Fibroblast of lung (primary cell): ENCODE results near the gene BRCC3. TPM values are rescaled to one million over a fixed set of nuclear protein-coding genes. Genes with fewer than 3 reads are reported as not detected.
"Not testable (repeated sequence)": the region's sequence is repeated elsewhere in the genome, so short reads cannot be mapped to it uniquely, and the experiment has no call there.

Experiments used
- DNase-seq, 2 donors: peaks; one replicate each; pipeline versions ENCODE4 v3.0.0 to v3.0.0-alpha.2; 2010; ENCODE audit warnings: low read depth in 2 of 2
- H2AFZ ChIP-seq: 2 replicates; pipeline ENCODE4 v1.5.1; 2012; ENCODE audit warnings: low read length, control low read depth, inconsistent platforms
- H3K27ac ChIP-seq: 2 replicates; pipeline ENCODE4 v1.5.1; 2011; ENCODE audit warnings: low read length, control low read depth; ENCODE audit not compliant: insufficient read depth
- H3K27me3 ChIP-seq: 2 replicates; pipeline ENCODE4 v1.5.1; 2011; ENCODE audit warnings: mild to moderate bottlenecking, low read length; ENCODE audit not compliant: control insufficient read depth, insufficient read depth
- H3K36me3 ChIP-seq: 2 replicates; pipeline ENCODE4 v1.5.1; 2011; ENCODE audit warnings: low read length; ENCODE audit not compliant: control insufficient read depth, insufficient read depth
- H3K4me1 ChIP-seq: 2 replicates; pipeline ENCODE4 v1.5.1; 2011; ENCODE audit warnings: low read length; ENCODE audit not compliant: control insufficient read depth, insufficient read depth; ENCODE audit errors: extremely low read depth
- H3K4me2 ChIP-seq: 2 replicates; pipeline ENCODE4 v1.5.1; 2011; ENCODE audit warnings: low read length, control low read depth; ENCODE audit not compliant: insufficient read depth; ENCODE audit errors: extremely low read depth
- H3K4me3 ChIP-seq, 4 experiments: fragments of 200-600 bp in 1 of 4; sonication (generic) in 1 of 4; replicated peaks in 1 of 4; 2 replicates each; pipeline ENCODE4 v1.5.1; 2011 to 2016; ENCODE audit warnings: low read length in 4 of 4, low read depth in 3 of 4, mild to moderate bottlenecking in 3 of 4, control low read depth in 2 of 4, inconsistent platforms in 1 of 4, mixed read lengths in 1 of 4; ENCODE audit not compliant: insufficient read depth in 1 of 4; ENCODE audit errors: control extremely low read depth in 1 of 4
- H3K79me2 ChIP-seq: 2 replicates; pipeline ENCODE4 v1.5.1; 2012; ENCODE audit warnings: mild to moderate bottlenecking, low read length, inconsistent platforms; ENCODE audit not compliant: control insufficient read depth, insufficient read depth
- H3K9ac ChIP-seq: 2 replicates; pipeline ENCODE4 v1.5.1; 2011; ENCODE audit warnings: mild to moderate bottlenecking, low read length, control low read depth; ENCODE audit not compliant: insufficient read depth
- H3K9me3 ChIP-seq: 2 replicates; pipeline ENCODE4 v1.5.1; 2012; ENCODE audit warnings: low read depth, low read length; ENCODE audit not compliant: control insufficient read depth, insufficient read depth
- H4K20me1 ChIP-seq: 2 replicates; pipeline ENCODE4 v1.5.1; 2011; ENCODE audit warnings: low read length; ENCODE audit not compliant: control insufficient read depth, insufficient read depth; ENCODE audit errors: extremely low read depth
- EZH2 ChIP-seq: IDR thresholded peaks from 2 replicates; pipeline ENCODE4 v1.5.1; 2012; ENCODE audit warnings: low read length, control low read depth, mild to moderate bottlenecking; ENCODE audit errors: missing control alignments
- polyA plus RNA-seq, 2 donors: library from polyadenylated mRNA; depleted of rRNA in 1 of 2; stranded (reverse) in 1 of 2; unstranded in 1 of 2; fragments of >200 nt; gene quantifications; 2 replicates each; pipeline ENCODE4 v1.2.1, GENCODE V29; 2011 to 2012; ENCODE audit warnings: missing spikeins in 1 of 2
- total RNA-seq: library from RNA; depleted of rRNA; stranded (reverse); fragments of >200 nt; gene quantifications from 2 replicates; pipeline ENCODE4 v1.2.1, GENCODE V29; 2014
- TF ChIP-seq, protein P1 (sequence below), 2 donors: IDR thresholded peaks in 1 of 2; conservative IDR thresholded peaks in 1 of 2; 1 replicate in 1 of 2; 2 replicates in 1 of 2; pipeline ENCODE4 v1.5.1; 2011 to 2012; ENCODE audit warnings: low read length in 2 of 2, control low read depth in 1 of 2, inconsistent platforms in 1 of 2, low read depth in 1 of 2, mild to moderate bottlenecking in 1 of 2

Gene BRCC3
- total and polyA plus RNA-seq, 2 donors (not counting 1 experiment from before 2014, with no cell fraction given): 12.1 to 22.0 TPM

DNA sequence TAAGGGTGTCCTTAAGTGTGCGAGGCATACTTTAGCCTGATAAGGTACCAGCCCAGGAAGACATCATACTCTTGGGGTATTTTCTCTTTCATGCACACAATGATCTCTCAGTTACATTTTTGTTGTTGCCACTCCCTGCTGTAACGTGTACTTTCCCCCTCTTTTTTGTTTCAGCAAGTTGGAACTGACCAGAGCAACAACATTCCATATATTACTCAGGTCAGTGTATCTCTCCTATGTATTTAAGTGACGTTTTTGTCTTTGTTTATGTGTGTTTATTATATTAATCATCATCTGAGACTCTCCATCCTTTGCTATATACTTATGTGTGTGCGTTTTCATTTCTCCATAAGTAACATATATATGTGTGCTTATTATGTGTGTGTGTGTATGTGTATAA, 73.6 kb downstream of the BRCC3 start:
- Histone ChIP-seq H3K27me3 (no peaks in the 10 kb centered on the region), H3K27ac (no peak overlapping the region), H3K36me3 (no peaks in the 10 kb centered on the region), H3K9ac (no peak overlapping the region), H3K9me3 (no peaks in the 10 kb centered on the region), H2AFZ (no peak overlapping the region), H3K79me2 (no peaks in the 10 kb centered on the region), H4K20me1 (no peaks in the 10 kb centered on the region), H3K4me2 (no peak overlapping the region), H3K4me1 (no peaks in the 10 kb centered on the region), H3K4me3 (no peak overlapping the region)
- no peak for TF ChIP-seq EZH2
- TF ChIP-seq, protein P1, sequence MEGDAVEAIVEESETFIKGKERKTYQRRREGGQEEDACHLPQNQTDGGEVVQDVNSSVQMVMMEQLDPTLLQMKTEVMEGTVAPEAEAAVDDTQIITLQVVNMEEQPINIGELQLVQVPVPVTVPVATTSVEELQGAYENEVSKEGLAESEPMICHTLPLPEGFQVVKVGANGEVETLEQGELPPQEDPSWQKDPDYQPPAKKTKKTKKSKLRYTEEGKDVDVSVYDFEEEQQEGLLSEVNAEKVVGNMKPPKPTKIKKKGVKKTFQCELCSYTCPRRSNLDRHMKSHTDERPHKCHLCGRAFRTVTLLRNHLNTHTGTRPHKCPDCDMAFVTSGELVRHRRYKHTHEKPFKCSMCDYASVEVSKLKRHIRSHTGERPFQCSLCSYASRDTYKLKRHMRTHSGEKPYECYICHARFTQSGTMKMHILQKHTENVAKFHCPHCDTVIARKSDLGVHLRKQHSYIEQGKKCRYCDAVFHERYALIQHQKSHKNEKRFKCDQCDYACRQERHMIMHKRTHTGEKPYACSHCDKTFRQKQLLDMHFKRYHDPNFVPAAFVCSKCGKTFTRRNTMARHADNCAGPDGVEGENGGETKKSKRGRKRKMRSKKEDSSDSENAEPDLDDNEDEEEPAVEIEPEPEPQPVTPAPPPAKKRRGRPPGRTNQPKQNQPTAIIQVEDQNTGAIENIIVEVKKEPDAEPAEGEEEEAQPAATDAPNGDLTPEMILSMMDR (conservative IDR thresholded peaks at IDR 0.05 in 1 of 2, IDR thresholded peaks at IDR 0.05 in 1 of 2; ENCODE audit: low read depth in 1 of 2, low read length in 2 of 2): no peak
- no peak for DNase-seq

DNA sequence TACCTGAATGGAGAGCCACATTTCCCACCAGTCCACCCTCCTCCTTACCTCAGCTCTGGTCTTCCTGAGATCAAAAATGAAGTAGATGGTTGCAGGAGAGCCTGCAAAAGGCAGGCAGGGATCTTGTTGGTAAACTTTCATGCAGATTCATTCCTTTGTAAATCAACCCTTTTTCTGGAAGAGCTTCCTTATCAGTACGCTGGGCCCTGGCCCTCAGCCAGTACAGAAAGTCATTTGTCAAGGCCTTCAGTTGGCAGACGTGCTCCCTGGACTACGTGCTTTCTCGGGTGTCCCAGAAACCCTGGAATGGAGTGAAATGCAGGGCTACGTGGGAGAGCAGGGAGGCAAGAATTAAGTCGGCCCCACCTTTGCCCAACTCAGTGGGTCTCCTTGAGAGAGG, 76.3 kb downstream of the BRCC3 start:
- not testable (repeated sequence) for H3K79me2 ChIP-seq, H3K9me3 ChIP-seq, H3K4me2 ChIP-seq, H2AFZ ChIP-seq, H3K4me1 ChIP-seq, H3K27me3 ChIP-seq, H3K27ac ChIP-seq, H3K36me3 ChIP-seq, H3K9ac ChIP-seq, DNase-seq, H4K20me1 ChIP-seq, H3K4me3 ChIP-seq

DNA sequence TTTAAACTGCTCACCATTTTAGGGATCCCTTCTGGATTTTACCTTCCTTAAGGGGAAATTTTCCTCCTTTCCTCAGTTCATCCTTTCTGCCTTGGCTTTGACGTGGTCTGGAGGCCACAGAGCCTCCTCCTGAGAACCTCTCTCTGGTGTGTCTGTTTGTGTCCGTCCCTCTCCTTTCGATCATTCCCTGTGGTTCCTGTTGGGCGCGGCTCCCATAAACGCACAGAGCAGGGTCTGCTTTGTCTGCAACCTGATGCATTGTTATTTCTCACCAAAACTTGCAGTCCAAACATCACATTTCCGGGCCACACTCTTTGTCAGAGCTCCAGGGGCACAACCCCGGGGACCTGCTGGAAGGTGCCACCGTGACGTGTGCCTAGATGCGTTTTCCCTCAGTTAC, 76.9 kb downstream of the BRCC3 start:
- not testable (repeated sequence) for H4K20me1 ChIP-seq, H3K27me3 ChIP-seq, H3K9me3 ChIP-seq, H2AFZ ChIP-seq, H3K4me3 ChIP-seq, H3K79me2 ChIP-seq, H3K4me1 ChIP-seq, H3K9ac ChIP-seq, H3K27ac ChIP-seq, H3K4me2 ChIP-seq, H3K36me3 ChIP-seq, DNase-seq

DNA sequence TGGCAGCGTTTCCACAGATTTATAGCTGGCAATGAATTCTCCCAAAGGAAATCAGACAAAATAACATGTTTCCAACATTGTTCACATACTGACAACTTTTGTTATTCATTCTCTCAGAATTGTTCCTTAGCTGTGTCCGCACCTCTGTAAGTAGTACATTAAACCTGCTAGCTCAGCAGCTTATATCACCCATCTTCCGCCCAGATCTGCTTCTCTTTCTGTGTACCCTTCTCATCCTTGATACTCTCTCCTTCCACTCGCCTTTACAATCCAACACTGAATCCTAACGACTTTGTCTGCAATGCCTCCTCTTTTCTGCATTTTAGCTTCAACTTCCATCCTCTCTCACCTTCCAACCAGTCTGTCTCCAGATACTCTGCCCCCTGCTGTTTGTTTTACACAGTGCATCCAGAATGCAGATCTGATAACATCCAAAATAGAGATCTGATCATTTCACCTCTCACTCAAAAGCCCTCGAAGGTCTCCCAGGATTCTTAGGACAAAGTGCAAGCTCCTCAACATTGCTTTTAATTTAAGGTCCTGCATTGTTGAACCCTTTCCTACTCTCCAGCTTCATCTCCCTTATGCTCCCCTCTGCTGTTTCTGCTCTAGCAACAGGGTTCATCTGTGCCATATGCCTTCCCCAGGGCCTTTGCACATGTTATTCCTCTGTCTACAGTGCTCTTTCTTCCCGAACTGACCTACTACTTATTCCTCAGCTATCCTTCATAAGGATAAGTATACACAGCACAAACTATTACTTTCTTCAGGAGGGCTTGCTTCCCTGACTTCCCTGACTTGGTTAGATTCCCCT, 77.6 kb downstream of the BRCC3 start:
- no peak overlapping the region for H3K4me2 ChIP-seq
- no peak overlapping the region for H3K4me3 ChIP-seq
- no peaks in the 10 kb centered on the region for H3K27me3 ChIP-seq
- H2AFZ ChIP-seq: no peak overlapping the region
- no peak overlapping the region for H3K27ac ChIP-seq
- no peaks in the 10 kb centered on the region for H3K4me1 ChIP-seq
- H3K36me3 ChIP-seq: no peaks in the 10 kb centered on the region
- DNase-seq: peak in 1 of 2 donors; percentile 16
- TF ChIP-seq, protein P1 (conservative IDR thresholded peaks at IDR 0.05 in 1 of 2, IDR thresholded peaks at IDR 0.05 in 1 of 2; ENCODE audit: low read depth in 1 of 2, low read length in 2 of 2): peak; percentile 39 to 56
- no peak for TF ChIP-seq EZH2
- H3K9me3 ChIP-seq: no peaks in the 10 kb centered on the region
- H3K79me2 ChIP-seq: no peaks in the 10 kb centered on the region
- H4K20me1 ChIP-seq: no peaks in the 10 kb centered on the region
- no peak overlapping the region for H3K9ac ChIP-seq
